Epithelial cell of proximal tubule (primary cell): ENCODE data around the gene ITGA2B. TPM values are rescaled to one million over a fixed set of nuclear protein-coding genes. Genes with fewer than 3 reads are reported as not detected.
"Not testable (repeated sequence)": the region's sequence is repeated elsewhere in the genome, so short reads cannot be mapped to it uniquely, and the experiment has no call there.

Experiments used
- DNase-seq: peaks from one replicate; pipeline ENCODE4 v3.0.0-alpha.2; 2011; ENCODE audit warnings: low read depth
- H3K4me3 ChIP-seq: 2 replicates; pipeline ENCODE4 v1.5.1; 2011; ENCODE audit warnings: low read depth, mild to moderate bottlenecking, low read length
- total RNA-seq: library from RNA; depleted of rRNA; stranded (reverse); fragments of >200 nt; gene quantifications from 2 replicates; pipeline ENCODE4 v1.2.3, GENCODE V29; 2015
- TF ChIP-seq, protein P1 (sequence below): conservative IDR thresholded peaks from 2 replicates; pipeline ENCODE4 v1.5.1; 2012; ENCODE audit warnings: low read depth, mild to moderate bottlenecking, low read length

The ITGA2B gene
- total RNA-seq, 1 donor from 2014 or later = 0.81 TPM

DNA sequence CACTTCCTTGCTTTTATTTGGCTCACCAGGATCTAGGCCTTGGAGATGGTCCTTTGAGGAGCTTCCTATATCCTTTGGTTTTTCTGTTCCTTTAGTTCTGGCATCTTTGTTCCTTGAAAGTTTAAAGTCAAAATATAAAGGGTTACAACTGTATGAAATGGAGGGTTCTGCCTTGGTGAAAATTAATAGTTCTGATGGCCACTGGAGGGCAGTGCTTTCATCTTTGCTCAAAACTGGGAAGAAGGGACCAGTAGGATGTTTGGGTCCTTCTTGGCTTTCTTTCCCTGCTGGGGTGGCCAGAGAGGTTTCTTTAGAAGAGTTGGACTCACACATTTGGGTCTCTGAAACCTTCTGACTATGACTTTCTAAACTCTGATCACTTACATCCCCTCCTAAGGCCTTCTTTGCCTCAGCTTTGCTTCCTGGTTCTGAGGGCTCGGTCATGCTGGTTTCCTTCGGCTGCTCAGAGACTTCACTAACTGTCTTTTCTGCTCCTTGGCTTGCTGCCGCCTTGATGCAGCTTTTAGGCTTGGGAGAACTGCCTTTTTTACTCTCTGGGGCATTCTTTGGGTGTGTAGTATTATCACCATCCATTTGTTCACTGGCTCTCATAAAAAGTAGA is 10.9 kb upstream of the ITGA2B start:
- TF ChIP-seq, protein P1, sequence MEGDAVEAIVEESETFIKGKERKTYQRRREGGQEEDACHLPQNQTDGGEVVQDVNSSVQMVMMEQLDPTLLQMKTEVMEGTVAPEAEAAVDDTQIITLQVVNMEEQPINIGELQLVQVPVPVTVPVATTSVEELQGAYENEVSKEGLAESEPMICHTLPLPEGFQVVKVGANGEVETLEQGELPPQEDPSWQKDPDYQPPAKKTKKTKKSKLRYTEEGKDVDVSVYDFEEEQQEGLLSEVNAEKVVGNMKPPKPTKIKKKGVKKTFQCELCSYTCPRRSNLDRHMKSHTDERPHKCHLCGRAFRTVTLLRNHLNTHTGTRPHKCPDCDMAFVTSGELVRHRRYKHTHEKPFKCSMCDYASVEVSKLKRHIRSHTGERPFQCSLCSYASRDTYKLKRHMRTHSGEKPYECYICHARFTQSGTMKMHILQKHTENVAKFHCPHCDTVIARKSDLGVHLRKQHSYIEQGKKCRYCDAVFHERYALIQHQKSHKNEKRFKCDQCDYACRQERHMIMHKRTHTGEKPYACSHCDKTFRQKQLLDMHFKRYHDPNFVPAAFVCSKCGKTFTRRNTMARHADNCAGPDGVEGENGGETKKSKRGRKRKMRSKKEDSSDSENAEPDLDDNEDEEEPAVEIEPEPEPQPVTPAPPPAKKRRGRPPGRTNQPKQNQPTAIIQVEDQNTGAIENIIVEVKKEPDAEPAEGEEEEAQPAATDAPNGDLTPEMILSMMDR = peak; percentile 76
- no peak overlapping the region for H3K4me3 ChIP-seq
- no peak for DNase-seq

DNA sequence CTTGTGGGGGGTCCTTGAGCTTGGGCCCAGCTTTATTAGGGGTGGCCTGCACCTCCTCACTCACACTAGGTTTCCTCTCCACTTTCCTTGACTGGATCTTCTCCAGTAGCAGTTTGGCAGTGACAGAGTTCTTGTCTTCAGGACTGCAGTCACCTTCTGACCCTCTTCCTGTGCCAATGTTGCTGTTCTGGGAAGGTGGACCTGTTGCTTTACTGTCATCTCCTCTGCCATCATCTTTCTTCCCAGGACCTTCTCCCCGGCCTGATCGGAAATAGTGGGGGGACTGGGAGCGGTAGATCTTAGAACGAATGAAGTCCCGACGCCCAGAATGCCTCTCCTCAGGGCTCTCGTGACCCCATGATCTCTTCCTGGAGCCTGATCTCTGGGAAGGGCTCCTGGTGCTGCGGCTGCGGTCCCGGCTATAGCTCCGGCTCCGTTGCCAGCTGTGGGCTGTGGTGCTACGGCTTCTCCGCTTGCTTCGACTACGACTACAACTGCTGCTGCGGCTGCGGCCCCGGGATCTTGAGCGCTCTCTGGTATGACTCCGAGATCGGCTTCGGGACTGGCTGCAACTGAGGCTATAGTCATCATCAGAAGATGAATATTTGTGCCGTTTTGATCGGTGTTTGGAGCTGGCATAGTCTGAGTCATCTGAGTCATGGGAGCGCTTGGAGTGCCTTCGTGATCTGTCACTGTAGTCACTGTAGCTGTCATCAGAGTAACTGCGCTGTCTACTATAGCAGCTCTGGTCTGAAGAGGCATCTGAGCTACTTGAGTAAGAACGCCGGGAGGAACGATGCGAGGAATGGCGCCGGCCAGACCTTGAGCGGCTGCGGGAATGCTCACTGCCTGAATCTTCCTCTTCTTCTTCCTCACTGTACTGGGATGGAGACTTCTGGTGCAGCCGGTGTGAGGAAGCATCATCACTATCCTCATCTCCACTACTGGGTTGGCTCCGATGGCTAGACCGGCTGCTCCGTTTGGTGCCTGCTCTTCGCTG is 9.5 kb upstream of the ITGA2B start:
- H3K4me3 ChIP-seq = no peak overlapping the region
- no peak for DNase-seq
- TF ChIP-seq, protein P1 = no peak

DNA sequence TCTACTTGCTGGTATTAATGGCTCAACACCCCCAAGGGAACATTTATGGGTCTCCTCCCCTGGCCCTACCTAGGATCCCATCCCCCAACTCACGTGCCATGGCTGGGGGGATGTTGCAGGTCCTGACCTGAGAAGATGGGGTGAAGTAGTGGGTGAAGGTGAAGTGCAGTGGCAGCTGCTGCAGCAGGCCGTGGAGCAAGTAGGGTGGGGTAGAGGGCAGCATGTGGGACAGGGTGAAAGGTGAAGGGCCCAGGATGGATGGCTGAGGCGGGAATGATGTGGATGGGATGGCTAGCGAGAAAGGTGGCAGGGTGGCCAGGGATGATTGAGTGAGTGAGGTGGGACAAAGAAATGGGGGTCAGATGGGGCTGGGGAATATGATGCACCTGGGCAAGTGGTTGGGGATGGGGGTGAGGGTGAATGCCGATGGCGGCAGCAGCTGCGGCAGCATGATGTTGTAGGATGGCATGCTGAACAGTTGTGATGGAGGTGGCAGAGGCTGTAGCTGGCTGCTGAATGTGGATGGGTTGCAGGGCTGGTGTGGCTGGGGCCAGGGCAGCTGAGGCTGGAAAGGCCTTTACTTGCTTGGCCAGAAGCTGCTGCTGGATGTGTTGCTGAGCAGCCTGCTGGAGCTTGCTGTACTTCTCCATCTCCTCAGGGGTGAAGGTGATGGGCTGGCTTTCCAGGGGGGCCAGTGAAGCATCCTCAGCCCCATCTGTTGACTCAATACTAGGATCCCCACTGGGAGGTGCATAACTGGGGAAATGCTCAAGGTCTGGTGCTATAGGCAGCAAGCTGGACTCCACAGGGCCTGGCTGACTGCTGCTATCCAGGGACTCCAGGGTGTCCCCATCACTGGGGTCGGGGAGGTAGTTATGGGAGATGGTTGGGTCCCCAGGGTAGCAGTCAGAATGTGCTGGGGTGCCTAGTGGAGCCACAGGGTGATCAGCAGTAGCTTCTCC is 8.3 kb upstream of the ITGA2B start:
- TF ChIP-seq, protein P1 = no peak
- DNase-seq = no peak
- H3K4me3 ChIP-seq = no peak overlapping the region

DNA sequence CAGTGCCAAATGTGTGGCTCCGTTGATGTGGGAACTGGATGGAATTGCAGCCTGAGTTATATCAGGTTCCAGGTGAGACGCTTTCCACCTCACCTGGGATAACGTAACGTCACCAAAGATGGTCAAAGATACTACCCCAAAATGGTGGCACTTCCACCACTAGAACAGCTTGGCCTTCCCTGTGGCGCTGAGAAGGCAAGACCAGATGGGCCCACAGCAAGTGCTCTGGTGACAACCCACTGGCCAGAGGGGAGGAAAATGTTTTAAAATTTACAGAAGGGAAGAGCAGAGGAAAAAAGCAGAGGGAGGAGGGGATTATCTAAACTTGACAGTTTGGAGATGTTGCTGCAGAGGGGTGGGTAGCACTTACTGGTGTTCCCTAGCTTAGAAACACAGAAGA is 7.5 kb upstream of the ITGA2B start:
- TF ChIP-seq, protein P1 = no peak
- DNase-seq = no peak
- no peak overlapping the region for H3K4me3 ChIP-seq

- DNase-seq = no peak
- no peak overlapping the region for H3K4me3 ChIP-seq
- TF ChIP-seq, protein P1 = no peak
These were observed 5.4 kb upstream of the ITGA2B start for GRCh38 chr17:44394833-44395232.

DNA sequence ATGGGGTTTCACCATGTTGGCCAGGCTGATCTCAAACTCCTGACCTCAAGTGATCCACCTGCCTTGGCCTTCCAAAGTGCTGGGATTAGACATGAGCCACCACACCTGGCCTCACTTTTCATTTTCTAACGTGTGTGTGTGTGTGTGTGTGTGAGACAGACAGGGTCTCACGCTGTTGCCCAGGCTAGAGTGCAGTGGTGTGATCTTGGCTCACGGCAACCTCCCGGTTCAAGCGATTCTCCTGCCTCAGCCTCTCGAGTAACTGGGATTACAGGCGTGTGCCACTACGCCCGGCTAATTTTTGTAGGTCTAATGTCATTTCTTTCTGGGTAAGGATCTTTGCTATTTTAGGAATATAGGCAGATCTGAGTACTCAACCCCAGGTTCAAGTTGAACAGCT is 4.7 kb upstream of the ITGA2B start:
- DNase-seq = not testable (repeated sequence)

More for the DNA sequence above, 4.7 kb upstream of the ITGA2B start:
- H3K4me3 ChIP-seq = not testable (repeated sequence)
